ENCODE results near the gene COL26A1.
"Not testable (repeated sequence)": the region's sequence is repeated elsewhere in the genome, so short reads cannot be mapped to it uniquely, and the experiment has no call there.

Gene COL26A1

DNA sequence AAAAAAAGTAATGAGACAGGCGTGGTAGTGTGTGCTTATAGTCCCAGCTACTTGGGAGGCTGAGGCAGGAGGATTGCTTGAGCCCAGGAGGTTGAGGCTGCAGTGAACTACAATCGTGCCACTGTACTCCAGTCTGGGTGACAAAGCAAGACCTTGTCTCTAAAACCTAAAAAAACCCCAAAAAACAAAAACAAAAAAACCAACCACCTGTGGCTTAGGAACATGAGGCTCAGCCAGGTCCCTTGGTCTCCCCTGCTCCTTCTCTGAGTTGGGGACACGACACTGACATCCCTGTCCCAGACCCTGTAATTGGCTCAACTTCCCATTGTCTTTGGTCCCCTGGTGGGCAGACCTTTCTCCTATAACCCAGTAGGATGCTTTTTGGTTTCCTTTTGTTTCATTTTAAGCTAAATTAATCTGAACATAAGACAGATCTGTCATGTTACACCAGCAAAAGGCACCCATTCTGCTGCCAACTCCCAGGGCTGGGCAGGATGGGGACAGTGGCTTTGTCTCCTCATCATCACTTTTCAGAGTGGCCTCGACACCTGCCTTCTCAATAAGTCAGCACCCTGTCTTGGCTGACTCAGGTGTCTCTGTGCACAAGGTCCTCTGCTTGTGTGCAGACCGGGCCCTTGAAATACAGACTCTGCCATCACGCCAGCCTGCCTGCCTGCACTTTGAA, 192.1 kb downstream of the COL26A1 start:
- no peak for DNase-seq (ENCODE audit: low read depth)

DNA sequence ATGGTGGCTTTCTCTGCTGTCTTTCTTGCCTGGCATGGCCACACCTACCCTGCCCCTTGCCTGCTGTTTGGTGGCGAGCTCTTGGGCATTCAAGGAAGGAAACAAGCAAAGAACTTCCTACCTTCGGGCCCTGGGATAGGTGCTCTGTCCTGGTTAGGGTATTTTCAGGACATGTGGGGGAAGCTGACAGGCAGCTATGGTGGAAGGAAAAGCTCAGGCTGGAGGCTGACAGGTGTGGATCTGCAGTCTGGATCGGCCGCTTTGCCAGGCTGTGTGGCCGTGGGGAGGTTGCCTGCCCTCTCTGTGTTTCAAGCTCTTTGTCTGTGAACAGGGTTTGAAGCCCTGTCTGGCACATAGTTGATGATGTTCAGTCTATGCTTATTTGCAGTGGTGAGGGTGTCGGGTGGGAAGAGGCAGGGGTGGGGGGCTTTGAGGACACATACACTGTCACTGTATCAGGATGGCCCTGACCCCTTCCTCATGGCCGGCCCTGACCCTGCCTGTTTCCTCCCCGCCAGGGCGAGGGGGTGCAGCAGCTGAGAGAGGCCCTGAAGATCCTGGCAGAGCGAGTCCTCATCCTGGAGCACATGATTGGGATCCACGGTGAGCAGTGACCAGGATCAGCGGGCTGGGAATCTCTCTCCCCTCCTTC, 192.7 kb downstream of the COL26A1 start:
- no peak for DNase-seq (ENCODE audit: low read depth)

DNA sequence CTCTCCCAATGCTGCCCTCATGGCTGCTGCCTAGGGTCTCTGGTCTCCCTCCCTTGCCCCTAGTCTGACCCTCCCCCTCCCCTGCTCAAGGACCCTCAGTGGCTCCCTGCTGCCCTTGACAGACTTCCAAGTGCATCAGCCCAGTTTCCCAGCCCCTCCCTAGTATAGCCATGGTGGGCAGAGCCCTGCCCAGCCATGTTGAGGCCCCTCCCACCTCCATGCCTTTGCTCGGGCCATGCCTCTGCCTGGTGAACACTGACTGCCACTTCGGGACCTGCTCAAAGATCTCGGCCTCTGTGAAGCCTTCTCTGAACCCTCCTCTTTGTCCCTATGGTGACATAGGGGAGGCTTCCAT, 193.2 kb downstream of the COL26A1 start:
- no peak for DNase-seq (ENCODE audit: low read depth)

DNA sequence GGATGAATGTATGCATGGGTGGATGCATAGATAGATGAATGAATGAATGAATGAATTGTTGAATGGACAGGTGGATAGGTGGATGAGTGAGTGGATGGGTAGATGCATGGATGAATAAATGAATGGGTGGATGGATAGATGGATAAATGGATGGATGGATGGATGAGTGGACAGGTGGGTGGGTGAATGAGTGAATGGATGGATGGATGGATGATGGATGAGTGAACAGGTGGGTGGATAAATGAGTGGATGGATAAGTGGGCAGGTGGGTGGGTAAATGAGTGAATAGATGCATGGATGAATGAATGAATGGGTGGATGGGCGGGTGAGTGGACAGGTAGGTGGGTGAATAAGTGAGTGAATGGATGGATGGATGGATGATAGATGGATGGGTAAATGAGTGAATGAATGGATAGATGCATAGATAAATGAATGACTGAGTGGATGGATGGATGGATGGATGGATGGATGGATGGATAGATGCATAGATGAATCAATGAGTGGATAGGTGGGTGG, 193.8 kb downstream of the COL26A1 start:
- no peak for DNase-seq (ENCODE audit: low read depth)

DNA sequence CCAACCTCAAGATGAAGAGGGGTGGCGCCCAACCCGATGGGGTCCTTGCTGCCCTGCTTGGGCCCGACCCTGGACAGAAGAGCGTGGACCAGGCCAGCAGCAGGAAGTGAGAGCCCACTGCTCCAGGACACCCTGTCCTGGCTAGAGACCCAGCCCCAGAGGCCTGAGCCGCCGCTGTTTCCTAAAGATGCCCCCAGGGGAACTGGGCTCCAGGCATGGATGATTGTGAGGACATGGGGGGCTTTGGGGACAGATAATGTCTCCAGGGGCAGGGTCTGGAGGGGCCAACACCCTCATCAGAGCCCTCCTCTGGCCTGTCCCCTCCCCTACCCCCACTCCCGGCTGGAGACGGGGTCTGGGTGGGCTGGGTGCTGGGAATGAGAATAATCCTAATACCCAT, 194.7 kb downstream of the COL26A1 start:
- DNase-seq (ENCODE audit: low read depth), result no peak

DNA sequence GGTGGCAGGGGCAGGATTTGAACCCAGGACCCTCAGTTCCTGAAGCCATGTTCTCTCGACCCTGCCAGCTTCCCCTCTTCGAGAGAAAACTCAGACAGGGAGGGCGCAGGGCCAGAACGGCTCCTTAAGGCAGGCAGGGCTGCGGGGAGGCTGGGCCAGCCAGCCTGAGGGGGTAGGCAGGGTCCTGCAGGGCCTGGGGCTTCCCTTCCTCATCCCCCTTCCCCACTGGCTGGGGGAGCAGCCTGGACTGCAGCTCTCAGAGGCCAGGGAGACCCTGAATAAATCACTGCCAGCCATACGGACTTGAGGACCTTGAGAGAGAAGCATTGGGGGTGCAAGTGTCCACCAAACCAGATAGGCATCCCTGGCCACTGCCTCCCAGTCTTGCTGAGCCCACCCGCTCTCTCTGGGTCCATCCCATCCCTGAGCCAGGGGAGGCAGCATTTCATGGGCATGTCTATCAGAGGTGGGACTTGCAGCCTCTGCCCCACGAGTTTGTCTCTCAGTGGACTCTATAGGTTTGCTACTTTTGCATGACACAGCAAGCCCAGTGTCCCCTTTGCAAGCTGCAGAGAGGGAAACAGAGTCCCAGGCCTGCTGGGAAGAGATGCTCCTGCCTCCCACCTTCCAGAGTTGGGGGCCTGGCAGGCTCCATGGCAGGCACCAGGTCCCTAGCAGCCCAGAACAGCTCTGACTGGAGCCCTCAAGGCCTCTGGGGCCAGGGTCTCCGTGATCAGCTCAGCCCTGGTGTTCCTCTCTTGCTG, 195.5 kb downstream of the COL26A1 start:
- DNase-seq (ENCODE audit: low read depth), result no peak

DNA sequence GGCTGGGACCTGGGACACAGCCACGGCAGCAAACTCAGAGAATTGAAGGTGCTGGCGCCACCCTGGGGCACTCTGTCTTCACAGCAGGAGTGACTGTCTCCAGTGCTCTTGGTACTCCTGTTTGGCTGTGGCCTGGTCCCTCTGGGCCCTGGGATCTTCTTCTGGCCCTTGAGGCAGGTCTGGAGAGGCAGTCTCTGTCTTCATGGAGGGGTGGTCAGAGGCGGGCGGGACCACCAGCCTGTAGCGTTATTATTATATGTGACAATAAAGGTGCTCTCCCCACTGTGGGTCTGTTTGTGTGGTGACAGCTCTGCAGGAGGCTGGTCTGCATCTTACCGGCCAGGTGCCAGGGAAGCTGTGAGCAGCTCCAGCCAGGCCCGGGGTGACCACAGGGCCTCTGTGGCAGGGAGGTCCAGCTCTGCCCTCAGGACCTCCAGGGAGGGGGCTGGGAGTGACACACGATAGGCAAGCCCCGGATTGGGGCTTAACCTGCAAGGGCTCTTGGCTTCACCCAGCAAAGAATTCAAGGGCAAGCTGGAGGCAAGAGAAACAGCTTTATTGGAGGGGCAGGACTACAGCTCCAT, 196.2 kb downstream of the COL26A1 start:
- DNase-seq (ENCODE audit: low read depth), result no peak

DNA sequence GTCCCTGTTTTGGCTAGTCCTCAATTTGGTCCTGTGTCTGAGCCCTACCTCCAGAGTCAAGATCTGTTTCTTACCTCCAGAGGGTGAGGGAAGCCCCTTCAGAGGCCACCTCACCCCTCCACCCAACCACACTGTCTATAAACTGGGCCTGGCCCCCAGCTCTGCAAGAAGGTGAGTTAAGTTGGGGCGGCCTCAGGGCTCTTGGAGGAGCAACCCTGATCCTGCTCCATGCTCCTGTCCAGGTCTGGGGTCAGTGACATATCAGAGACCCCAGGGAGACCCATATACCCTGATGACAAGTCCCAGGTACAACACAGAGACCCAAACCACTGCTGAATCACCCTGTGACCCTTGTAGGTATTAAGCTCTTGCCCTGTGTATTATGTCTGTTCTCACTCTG, 196.9 kb downstream of the COL26A1 start:
- no peak for DNase-seq (ENCODE audit: low read depth)

DNA sequence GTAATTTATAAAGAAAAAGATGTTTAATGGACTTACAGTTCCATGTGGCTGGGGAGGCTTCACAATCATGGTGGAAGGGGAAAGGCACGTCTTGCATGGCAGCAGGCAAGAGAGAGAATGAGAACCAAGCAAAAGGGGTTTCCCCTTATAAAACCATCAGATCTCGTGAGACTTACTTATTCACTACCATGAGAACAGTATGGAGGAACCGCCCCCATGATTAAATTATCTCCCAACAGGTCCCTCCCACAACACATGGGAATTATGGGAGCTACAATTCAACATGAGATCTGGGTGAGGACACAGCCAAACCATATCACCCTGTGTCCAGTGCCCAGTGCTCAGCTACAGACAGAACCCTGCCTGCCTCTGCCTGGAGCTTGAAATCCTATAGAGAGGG, 197.3 kb downstream of the COL26A1 start:
- not testable (repeated sequence) for DNase-seq (ENCODE audit: low read depth)

DNA sequence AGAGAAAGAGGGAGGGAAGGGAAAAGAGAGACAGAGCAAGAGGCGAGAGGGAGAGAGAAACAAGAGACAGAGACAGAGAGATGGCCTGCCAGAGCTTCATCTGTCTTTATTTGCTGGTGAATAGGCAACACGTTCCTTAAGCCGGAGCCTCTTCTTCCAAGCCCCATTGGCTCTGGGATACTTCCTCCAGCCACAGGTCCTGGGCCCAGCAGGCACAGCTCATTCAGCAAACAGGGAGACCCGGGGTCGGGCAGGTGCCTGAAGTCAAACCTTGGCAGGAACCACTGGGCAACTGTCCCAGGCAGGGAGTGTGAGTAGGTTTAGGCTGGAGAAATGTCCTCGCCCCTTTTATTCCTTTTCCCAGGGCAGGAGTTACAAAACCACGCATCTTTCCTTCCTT, 198.2 kb downstream of the COL26A1 start:
- DNase-seq (ENCODE audit: low read depth), result no peak

DNA sequence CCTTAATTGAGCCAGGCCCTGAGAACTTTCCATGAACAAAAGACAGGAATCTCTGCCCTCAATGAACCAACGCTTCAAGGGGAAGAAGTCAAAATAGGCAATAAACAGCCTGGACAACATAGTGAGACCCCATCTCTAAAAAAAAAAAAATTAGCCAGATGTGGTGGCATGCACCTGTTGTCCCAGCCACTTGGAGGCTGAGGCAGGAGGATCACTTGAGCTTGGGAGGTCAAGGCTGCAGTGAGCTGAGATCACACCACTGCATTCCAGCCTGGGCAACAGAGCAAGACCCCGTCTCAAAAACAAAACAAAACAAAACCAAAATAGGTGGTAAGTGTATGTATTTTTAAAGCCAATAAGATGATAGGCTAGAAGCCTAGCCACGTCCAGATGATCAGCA, 198.6 kb downstream of the COL26A1 start:
- DNase-seq (ENCODE audit: low read depth), result not testable (repeated sequence)

DNA sequence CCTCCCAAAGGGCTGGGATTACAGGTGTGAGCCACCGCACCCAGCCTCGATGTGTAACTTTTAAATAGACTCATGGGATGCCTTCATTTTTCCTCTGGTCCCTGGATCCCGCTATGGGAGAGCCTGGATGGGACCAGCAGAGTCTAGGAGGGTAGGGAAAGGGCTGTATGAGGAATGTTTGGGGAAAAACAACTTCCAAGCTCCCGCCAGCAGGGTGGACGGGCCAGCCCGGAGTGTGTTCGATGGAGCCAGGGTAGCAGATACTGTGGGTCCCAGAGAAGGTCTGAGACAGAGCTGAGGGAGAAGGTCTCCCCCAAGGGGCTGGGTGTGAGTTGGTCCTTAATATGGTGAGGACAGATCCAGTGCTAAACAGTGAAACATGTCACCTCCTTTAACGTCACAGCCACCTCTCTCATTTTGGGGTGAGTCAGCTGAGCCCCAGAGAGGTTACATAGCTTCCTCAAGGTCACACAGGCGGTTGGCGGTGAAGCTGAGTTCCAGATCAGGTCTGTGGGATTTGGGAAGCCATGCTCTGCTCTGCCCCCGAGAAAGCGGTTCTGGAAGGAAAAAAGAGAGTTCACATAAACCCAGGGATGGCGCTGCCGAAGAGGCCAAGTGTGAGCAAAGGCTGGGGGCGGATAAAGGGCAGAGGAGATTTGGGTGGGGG, 200.0 kb downstream of the COL26A1 start:
- DNase-seq (ENCODE audit: low read depth), result no peak

DNA sequence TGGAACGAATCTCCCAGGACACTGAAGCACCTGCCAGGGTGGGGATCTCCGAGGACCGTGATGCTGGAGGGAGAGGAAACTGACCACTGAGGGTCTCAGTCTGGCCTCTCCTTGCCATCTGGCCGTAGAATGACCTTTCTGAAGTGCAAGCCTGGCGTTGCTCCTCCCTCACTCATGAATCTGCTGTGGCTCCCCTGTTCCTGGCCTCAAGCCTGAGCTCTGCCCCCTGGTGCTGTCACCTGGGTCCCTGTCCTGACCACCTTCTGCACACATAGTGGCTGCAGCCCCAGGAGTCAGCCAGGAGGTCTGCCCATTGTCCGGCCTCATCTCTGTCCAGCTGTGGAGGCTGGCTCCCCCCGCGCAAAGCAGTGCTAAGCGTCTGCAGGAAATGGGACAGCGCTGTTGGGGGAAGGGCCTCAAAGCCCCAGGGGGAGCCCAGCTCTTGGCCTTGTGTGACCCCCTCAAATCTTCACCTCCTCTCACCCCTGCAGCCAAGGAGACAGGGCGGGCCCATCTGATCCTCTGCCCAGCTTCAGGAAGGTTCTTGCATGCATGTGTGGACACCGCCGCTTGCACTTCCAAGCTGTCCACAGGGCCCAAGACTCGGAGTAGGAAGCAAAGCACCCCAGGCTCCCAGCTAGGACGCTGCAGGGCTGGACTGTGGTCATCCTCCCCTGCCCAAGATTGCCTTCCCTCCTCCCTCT, 200.7 kb downstream of the COL26A1 start:
- no peak for DNase-seq (ENCODE audit: low read depth)

DNA sequence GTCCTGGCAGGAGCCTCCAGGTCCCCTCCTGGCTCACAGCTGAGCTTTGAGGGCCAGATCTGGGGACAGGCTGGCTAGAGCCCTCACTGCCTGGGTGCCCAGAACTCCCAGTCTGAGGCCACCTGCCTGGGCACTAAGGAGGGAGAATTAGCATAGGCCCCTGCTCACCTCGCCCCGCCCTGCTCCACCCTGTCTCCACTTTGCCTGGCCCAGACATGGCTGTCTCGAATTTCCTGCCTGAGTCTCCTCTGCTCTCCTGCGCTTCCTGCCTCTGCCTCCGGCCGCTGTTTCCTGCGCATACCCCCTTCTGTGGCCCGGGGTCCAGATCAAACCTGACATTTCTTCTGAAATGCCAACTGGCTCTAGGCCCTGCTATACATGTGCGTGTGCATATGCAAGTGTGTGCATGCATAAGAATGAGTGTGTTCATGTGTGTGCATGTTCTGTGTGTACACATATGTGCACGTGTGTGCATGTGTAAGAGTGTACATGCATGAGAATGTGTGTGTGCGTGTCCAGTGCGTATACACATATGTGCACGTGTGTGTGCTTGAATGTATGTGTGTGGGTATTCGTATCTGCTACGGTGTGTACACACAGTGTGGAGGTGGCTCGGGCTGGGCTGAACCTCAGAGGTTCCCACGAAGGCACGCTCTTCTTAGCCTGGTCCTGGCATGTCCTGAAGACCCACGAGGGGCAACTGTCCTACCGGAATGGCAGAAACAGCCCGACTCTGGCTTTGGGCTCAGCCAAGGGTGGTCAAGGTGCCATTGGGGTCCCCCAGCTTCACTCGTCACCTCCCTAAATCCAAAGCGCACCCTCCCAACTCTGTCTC, 201.5 kb downstream of the COL26A1 start:
- no peak for DNase-seq (ENCODE audit: low read depth)

DNA sequence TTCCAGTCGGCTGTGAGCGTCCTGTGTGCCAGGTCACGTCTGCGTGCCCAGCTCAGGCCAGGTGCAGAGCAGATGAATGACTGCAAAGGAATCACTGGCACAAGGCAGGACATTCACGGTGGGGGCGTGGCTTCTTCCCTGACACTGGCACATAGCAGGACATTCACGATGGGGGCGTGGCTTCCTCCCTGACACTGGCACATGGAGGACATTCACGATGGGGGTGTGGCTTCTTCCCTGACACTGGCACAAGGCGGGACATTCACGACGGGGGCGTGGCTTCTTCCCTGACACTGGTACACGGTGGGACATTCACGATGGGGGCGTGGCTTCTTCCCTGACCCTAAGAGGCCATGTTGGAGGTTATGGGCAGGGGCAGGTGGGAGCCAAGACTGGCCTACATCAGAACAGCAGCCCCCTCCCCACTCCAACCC, 202.1 kb downstream of the COL26A1 start:
- DNase-seq (ENCODE audit: low read depth), result peak; percentile 53

DNA sequence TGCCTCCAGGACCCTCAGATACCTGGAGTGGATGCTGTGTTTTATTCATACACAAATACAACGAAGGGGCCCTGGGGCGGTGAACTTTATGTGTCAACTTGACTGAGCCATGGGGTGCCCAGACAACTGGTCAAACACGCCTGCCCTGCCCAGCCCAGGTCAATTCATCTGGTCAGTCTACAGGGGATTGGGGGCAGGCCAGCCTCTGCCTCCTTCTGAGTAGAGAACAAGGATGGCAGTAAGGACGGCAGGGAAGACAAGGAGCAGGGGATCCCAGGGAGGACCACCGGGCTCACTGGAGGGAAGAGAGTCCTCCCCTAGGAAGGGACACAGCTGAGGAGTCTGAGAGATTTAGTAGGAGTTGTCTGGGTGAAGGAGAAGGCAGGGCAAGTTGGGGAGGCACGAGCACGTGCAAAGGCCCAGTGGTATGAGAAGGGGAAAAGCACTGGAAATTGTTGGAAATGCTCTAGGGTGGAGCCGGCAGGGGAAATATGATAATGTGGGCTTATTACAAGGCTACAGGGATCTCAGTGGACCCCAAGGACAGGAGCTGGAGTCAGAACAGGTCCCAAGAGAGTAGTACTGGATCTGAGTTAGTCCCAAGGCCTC, 203.0 kb downstream of the COL26A1 start:
- DNase-seq (ENCODE audit: low read depth), result no peak

DNA sequence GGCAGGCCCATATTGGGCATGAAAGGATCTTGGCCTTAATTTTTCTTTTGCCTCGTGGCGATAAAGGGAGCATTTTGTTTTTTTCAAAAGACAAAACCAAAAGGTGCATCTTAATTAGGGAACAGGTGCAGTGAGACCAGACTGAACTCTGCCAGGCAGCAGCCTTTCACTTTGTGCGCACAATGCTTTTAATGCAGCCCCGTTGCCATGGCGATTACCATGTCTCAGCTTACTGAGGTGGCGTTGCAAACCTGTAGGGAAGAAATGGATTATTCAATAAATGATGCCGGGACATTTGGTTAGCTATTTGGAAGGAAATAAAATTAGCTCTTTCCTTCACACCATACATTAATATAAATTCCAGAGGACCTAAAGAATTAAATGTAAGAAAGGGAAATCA, 204.6 kb downstream of the COL26A1 start:
- DNase-seq (ENCODE audit: low read depth), result no peak

DNA sequence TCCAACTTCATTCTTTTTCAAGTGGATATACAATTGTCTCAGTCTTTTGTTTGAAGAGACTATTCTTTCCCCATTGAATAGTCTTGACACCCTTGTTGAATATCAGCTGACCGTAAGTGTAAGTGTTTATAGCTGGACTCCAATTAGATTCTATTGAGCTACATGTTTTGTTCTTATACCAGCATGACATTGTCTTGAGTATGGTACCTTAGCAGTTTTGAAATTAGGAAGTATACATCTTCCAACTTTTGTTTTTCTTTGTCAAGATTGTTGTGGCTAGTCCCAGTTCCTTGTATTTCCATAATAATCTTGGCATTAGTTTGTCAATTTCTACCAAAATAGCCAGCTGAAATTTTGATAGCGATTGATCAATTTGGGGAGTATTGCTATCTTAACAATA, 209.5 kb downstream of the COL26A1 start:
- no peak for DNase-seq (ENCODE audit: low read depth)

DNA sequence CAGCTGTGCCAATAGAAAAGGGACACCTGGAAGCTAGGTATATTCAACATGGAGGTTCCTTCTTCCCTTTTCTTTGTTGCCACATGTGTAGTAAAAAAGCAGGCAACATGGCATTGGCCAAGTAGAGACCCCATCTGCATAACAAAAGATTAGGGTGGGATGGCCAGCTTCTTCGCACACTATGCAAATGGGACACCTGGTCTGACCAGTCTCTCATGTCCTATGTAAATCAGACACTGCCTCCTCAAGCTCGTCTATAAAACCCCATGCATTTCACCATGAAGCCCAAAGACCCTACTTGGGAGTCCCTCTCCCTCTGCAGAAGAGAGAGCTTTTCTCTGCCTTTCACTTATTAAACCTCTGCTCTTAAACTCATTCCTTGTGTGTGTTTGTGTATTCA, 212.5 kb downstream of the COL26A1 start:
- no peak for DNase-seq (ENCODE audit: low read depth)

DNA sequence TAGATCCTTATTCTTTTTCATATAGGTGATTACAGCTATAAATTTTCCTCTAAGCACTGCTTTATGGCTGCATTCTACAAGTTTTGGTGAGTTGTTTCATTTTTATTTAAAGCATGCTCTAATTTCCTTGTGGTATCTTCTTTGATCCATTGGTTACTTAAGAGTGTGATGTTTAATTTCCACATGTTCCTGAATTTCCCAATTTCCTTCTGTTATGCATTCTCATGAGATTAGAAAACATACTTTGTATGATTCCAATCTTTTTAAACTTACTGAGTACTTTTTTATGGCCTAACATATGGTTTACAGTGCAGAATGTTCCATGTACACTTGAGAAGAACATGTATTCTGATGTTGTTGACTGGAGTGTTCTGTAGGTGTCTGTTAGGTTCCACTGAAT, 213.0 kb downstream of the COL26A1 start:
- DNase-seq (ENCODE audit: low read depth), result no peak

All from CMK (cell line).